Suppressor macrophage treated with lipopolysaccharide for 4 hours (primary cell): ENCODE measurements around the gene MESP1.
"Not testable (repeated sequence)": the region's sequence is repeated elsewhere in the genome, so short reads cannot be mapped to it uniquely, and the experiment has no call there.

Source experiments
- DNase-seq: peaks from one replicate; pipeline ENCODE4 v3.0.0-alpha.2; 2020

Gene MESP1

GRCh38 chr15:89750560-89751542 lies at the start of gene MESP1:
MESP1 (minus strand) TSS chr15:89751249; CDS start chr15:89751231, 18 bp downstream.
- DNase-seq, result peak; percentile 97

- DNase-seq, result no peak
These were observed 49.0 kb upstream of the MESP1 start for GRCh38 chr15:89799918-89800498.

- no peak for DNase-seq
These were observed 48.2 kb upstream of the MESP1 start for GRCh38 chr15:89799011-89799911.

GRCh38 chr15:89797678-89798201 lies 46.7 kb upstream of the MESP1 start:
- no peak for DNase-seq

GRCh38 chr15:89795996-89796395 lies 44.9 kb upstream of the MESP1 start:
- no peak for DNase-seq

GRCh38 chr15:89794627-89795241 lies 43.7 kb upstream of the MESP1 start:
- DNase-seq, result no peak

GRCh38 chr15:89792106-89792805 lies 41.2 kb upstream of the MESP1 start:
- no peak for DNase-seq

GRCh38 chr15:89790661-89791060 lies 39.6 kb upstream of the MESP1 start:
- no peak for DNase-seq

- DNase-seq, result no peak
These were observed 39.2 kb upstream of the MESP1 start for GRCh38 chr15:89790206-89790605.

- not testable (repeated sequence) for DNase-seq
These were observed 37.5 kb upstream of the MESP1 start for GRCh38 chr15:89788585-89788984.

- no peak for DNase-seq
These were observed 36.9 kb upstream of the MESP1 start for GRCh38 chr15:89787944-89788343.

- no peak for DNase-seq
These were observed 34.7 kb upstream of the MESP1 start for GRCh38 chr15:89785774-89786140.

GRCh38 chr15:89785064-89785773 lies 34.2 kb upstream of the MESP1 start:
- DNase-seq, result no peak

GRCh38 chr15:89784686-89784960 lies 33.6 kb upstream of the MESP1 start:
- no peak for DNase-seq

- DNase-seq, result no peak
These were observed 33.0 kb upstream of the MESP1 start for GRCh38 chr15:89783861-89784685.

- DNase-seq, result peak; percentile 44
These were observed 32.2 kb upstream of the MESP1 start for GRCh38 chr15:89783111-89783860.

- peak; percentile 91 for DNase-seq
These were observed 31.5 kb upstream of the MESP1 start for GRCh38 chr15:89782619-89782950.

GRCh38 chr15:89781891-89782618 lies 31.0 kb upstream of the MESP1 start:
- DNase-seq, result peak; percentile 89

- peak; percentile 92 for DNase-seq
These were observed 30.0 kb upstream of the MESP1 start for GRCh38 chr15:89781055-89781454.
